Central memory CD8-positive, alpha-beta T cell (primary cell): ENCODE data around the gene CABLES1.

ENCODE experiments used
- ATAC-seq: fragments of 150-1000 bp; cut with Tn5 transposase; replicated peaks from 2 replicates; pipeline ENCODE4 v1.10.0; 2022; ENCODE audit warnings: mild to moderate bottlenecking, moderate FRiP score, moderate number of reproducible peaks; ENCODE audit not compliant: poor library complexity, severe bottlenecking; ENCODE audit errors: extremely low read depth
- DNase-seq, 2 donors: peaks; one replicate each; pipeline ENCODE4 v3.0.0; 2021; ENCODE audit warnings: low spot score in 2 of 2
- H3K27ac Mint-ChIP-seq: one replicate; pipeline ENCODE4 v1.8.0; 2022; ENCODE audit warnings: low read depth, mild to moderate bottlenecking, moderate library complexity, mixed read lengths
- H3K27me3 Mint-ChIP-seq: one replicate; pipeline ENCODE4 v1.8.0; 2022; ENCODE audit warnings: mixed read lengths
- H3K36me3 Mint-ChIP-seq: one replicate; pipeline ENCODE4 v1.8.0; 2022; ENCODE audit warnings: mild to moderate bottlenecking, moderate library complexity, mixed read lengths; ENCODE audit not compliant: insufficient read depth
- H3K4me1 Mint-ChIP-seq: one replicate; pipeline ENCODE4 v1.8.0; 2022; ENCODE audit warnings: mixed read lengths
- H3K4me3 Mint-ChIP-seq: one replicate; pipeline ENCODE4 v1.8.0; 2022; ENCODE audit warnings: mild to moderate bottlenecking, moderate library complexity, mixed read lengths
- H3K9me3 Mint-ChIP-seq: one replicate; pipeline ENCODE4 v1.8.0; 2022; ENCODE audit warnings: mixed read lengths

Gene CABLES1

GRCh38 chr18:23122334-23123229 is 12.7 kb upstream of the CABLES1 start:
- H3K36me3 Mint-ChIP-seq = no peaks in the 10 kb centered on the region
- H3K9me3 Mint-ChIP-seq = no peaks in the 10 kb centered on the region
- DNase-seq (no peak), ATAC-seq (no peak)
- no peaks in the 10 kb centered on the region for H3K4me1 Mint-ChIP-seq
- H3K27me3 Mint-ChIP-seq = peaks cover 38% of the 10 kb centered on the region
- H3K27ac Mint-ChIP-seq = no peak overlapping the region
- H3K4me3 Mint-ChIP-seq = no peak overlapping the region

- Mint-ChIP-seq H3K27ac (no peak overlapping the region), H3K4me3 (no peak overlapping the region), H3K27me3 (peaks cover 23% of the 10 kb centered on the region), H3K4me1 (no peaks in the 10 kb centered on the region), H3K9me3 (no peaks in the 10 kb centered on the region), H3K36me3 (no peaks in the 10 kb centered on the region)
- DNase-seq (no peak), ATAC-seq (no peak)
Observed at GRCh38 chr18:23126376-23127056, 8.8 kb upstream of the CABLES1 start.

- no peaks in the 10 kb centered on the region for H3K9me3 Mint-ChIP-seq
- peaks cover 23% of the 10 kb centered on the region for H3K27me3 Mint-ChIP-seq
- no peak overlapping the region for H3K4me3 Mint-ChIP-seq
- DNase-seq (no peak), ATAC-seq (no peak)
- H3K4me1 Mint-ChIP-seq = no peaks in the 10 kb centered on the region
- H3K36me3 Mint-ChIP-seq = no peaks in the 10 kb centered on the region
- no peak overlapping the region for H3K27ac Mint-ChIP-seq
Observed at GRCh38 chr18:23127090-23127489, 8.2 kb upstream of the CABLES1 start.

- H3K27ac Mint-ChIP-seq = no peak overlapping the region
- H3K9me3 Mint-ChIP-seq = no peaks in the 10 kb centered on the region
- no peak overlapping the region for H3K4me3 Mint-ChIP-seq
- peaks cover 26% of the 10 kb centered on the region for H3K27me3 Mint-ChIP-seq
- ATAC-seq (no peak), DNase-seq (no peak)
- peaks cover 4% of the 10 kb centered on the region for H3K4me1 Mint-ChIP-seq
- no peaks in the 10 kb centered on the region for H3K36me3 Mint-ChIP-seq
Observed at GRCh38 chr18:23129355-23130002, 5.8 kb upstream of the CABLES1 start.

- peaks cover 1% of the 10 kb centered on the region for H3K36me3 Mint-ChIP-seq
- no peak overlapping the region for H3K27ac Mint-ChIP-seq
- no peaks in the 10 kb centered on the region for H3K9me3 Mint-ChIP-seq
- DNase-seq (peak; percentile 26 to 51), ATAC-seq (no peak)
- peaks cover 14% of the 10 kb centered on the region for H3K4me1 Mint-ChIP-seq
- H3K4me3 Mint-ChIP-seq = no peak overlapping the region
- peaks cover 32% of the 10 kb centered on the region for H3K27me3 Mint-ChIP-seq
Observed at GRCh38 chr18:23131693-23132319, 3.5 kb upstream of the CABLES1 start.

GRCh38 chr18:23133860-23134779 is 1.2 kb upstream of the CABLES1 start:
- Mint-ChIP-seq H3K27me3 (peaks cover 50% of the 10 kb centered on the region), H3K4me1 (peaks cover 14% of the 10 kb centered on the region), H3K36me3 (peaks cover 1% of the 10 kb centered on the region), H3K9me3 (no peaks in the 10 kb centered on the region), H3K4me3 (peak overlapping the region; percentile 77), H3K27ac (no peak overlapping the region)
- DNase-seq = no peak
- no peak for ATAC-seq

- DNase-seq = no peak
- Mint-ChIP-seq H3K27ac (no peak overlapping the region), H3K9me3 (no peaks in the 10 kb centered on the region), H3K4me1 (peaks cover 14% of the 10 kb centered on the region), H3K4me3 (peak overlapping the region; percentile 77), H3K27me3 (peaks cover 62% of the 10 kb centered on the region), H3K36me3 (peaks cover 1% of the 10 kb centered on the region)
- peak; percentile 48 for ATAC-seq
Observed at GRCh38 chr18:23135550-23136325, 453 bp downstream of the CABLES1 start.

- H3K9me3 Mint-ChIP-seq = no peaks in the 10 kb centered on the region
- H3K27me3 Mint-ChIP-seq = peaks cover 61% of the 10 kb centered on the region
- H3K36me3 Mint-ChIP-seq = peaks cover 1% of the 10 kb centered on the region
- ATAC-seq (no peak), DNase-seq (no peak)
- H3K4me1 Mint-ChIP-seq = peaks cover 14% of the 10 kb centered on the region
- peak overlapping the region; percentile 56 for H3K4me3 Mint-ChIP-seq
- no peak overlapping the region for H3K27ac Mint-ChIP-seq
Observed at GRCh38 chr18:23136326-23137096, 1.2 kb downstream of the CABLES1 start.

GRCh38 chr18:23137097-23137635 is 1.9 kb downstream of the CABLES1 start:
- Mint-ChIP-seq H3K27ac (no peak overlapping the region), H3K36me3 (peaks cover 1% of the 10 kb centered on the region), H3K4me3 (peak overlapping the region; percentile 56), H3K27me3 (peaks cover 55% of the 10 kb centered on the region), H3K9me3 (no peaks in the 10 kb centered on the region), H3K4me1 (peaks cover 14% of the 10 kb centered on the region)
- DNase-seq = no peak
- ATAC-seq = no peak

- DNase-seq (no peak), ATAC-seq (no peak)
- H3K27me3 Mint-ChIP-seq = peaks cover 50% of the 10 kb centered on the region
- peaks cover 1% of the 10 kb centered on the region for H3K36me3 Mint-ChIP-seq
- H3K9me3 Mint-ChIP-seq = no peaks in the 10 kb centered on the region
- no peak overlapping the region for H3K4me3 Mint-ChIP-seq
- no peak overlapping the region for H3K27ac Mint-ChIP-seq
- peaks cover 14% of the 10 kb centered on the region for H3K4me1 Mint-ChIP-seq
Observed at GRCh38 chr18:23137788-23138216, 2.5 kb downstream of the CABLES1 start.
